ENCODE results near the gene PARP8.

PARP8 gene

GRCh38 chr5:50855001-50855400, 188.6 kb downstream of the PARP8 start:
- no peak for DNase-seq

- DNase-seq = no peak
These were observed 190.1 kb downstream of the PARP8 start for GRCh38 chr5:50856401-50857119.

GRCh38 chr5:50863534-50864170, 197.2 kb downstream of the PARP8 start:
- no peak for DNase-seq

- DNase-seq = no peak
These were observed 198.0 kb downstream of the PARP8 start for GRCh38 chr5:50864466-50864865.

- DNase-seq = no peak
These were observed 200.0 kb downstream of the PARP8 start for GRCh38 chr5:50866415-50866814.

- no peak for DNase-seq
These were observed 200.7 kb downstream of the PARP8 start for GRCh38 chr5:50867140-50867539.

- no peak for DNase-seq
These were observed 207.3 kb downstream of the PARP8 start for GRCh38 chr5:50873595-50874277.

GRCh38 chr5:50874306-50875001, 208.0 kb downstream of the PARP8 start:
- no peak for DNase-seq

- no peak for DNase-seq
These were observed 208.5 kb downstream of the PARP8 start for GRCh38 chr5:50875002-50875344.

- DNase-seq = no peak
These were observed 212.0 kb downstream of the PARP8 start for GRCh38 chr5:50878470-50878869.

- DNase-seq = no peak
These were observed 215.0 kb downstream of the PARP8 start for GRCh38 chr5:50881407-50881806.

GRCh38 chr5:50886657-50887345, 220.4 kb downstream of the PARP8 start:
- no peak for DNase-seq

- DNase-seq = no peak
These were observed 221.6 kb downstream of the PARP8 start for GRCh38 chr5:50887889-50888633.

GRCh38 chr5:50888751-50889150, 222.3 kb downstream of the PARP8 start:
- DNase-seq = no peak

- DNase-seq = no peak
These were observed 223.4 kb downstream of the PARP8 start for GRCh38 chr5:50889790-50890189.

Data from NCI-H2029 treated with DMSO at 0.1 percent for 48 hours (cell line).